Testis (tissue), 3 donors: Measurements from ENCODE around the gene ATP10A. TPM values are rescaled to one million over a fixed set of nuclear protein-coding genes. Genes with fewer than 3 reads are reported as not detected.

ENCODE experiments used
- DNase-seq: peaks from one replicate; pipeline ENCODE4 v3.0.0-alpha.2; 2019
- H3K27ac ChIP-seq, 2 donors: fragments of 200-600 bp; sonication (generic); one replicate each; pipeline ENCODE4 v1.5.1; 2019
- H3K27me3 ChIP-seq: fragments of 200-600 bp; sonication (generic); one replicate; pipeline ENCODE4 v1.5.1; 2019
- H3K36me3 ChIP-seq: fragments of 200-600 bp; sonication (generic); one replicate; pipeline ENCODE4 v1.5.1; 2017; ENCODE audit warnings: low read depth; ENCODE audit errors: missing control alignments
- H3K4me1 ChIP-seq: fragments of 200-600 bp; sonication (generic); one replicate; pipeline ENCODE4 v1.5.1; 2019
- H3K4me3 ChIP-seq, 2 donors: fragments of 200-600 bp; sonication (generic); one replicate each; pipeline ENCODE4 v1.5.1; 2017 to 2019
- H3K9me3 ChIP-seq: fragments of 200-600 bp; sonication (generic); one replicate; pipeline ENCODE4 v1.5.1; 2017
- CTCF ChIP-seq, 3 experiments: fragments of 450-650 bp in 2 of 3; fragments of 200-600 bp in 1 of 3; sonication (generic) in 1 of 3; IDR thresholded peaks; one replicate each; pipeline ENCODE4 v1.5.1; 2016 to 2019; ENCODE audit warnings: antibody characterized with exemption in 3 of 3, mild to moderate bottlenecking in 2 of 3, moderate library complexity in 1 of 3
- POLR2A ChIP-seq: fragments of 450-650 bp; IDR thresholded peaks from one replicate; pipeline ENCODE4 v1.6.1; 2017; ENCODE audit warnings: antibody characterized with exemption, mild to moderate bottlenecking, moderate library complexity
- WGBS, 2 donors: methylation state at CpG; one replicate each; pipeline ENCODE4 v1.1.5; 2018; 5-methylcytosine and 5-hydroxymethylcytosine counted together
- intact Hi-C: fragments of 100-400 bp; cut with DNase I; formaldehyde crosslinking; loops from one replicate; pipeline ENCODE4 v1.15.1; 2023; ENCODE audit warnings: low total_unique reads
- polyA plus RNA-seq: library from polyadenylated mRNA; stranded (reverse); fragments of 350-450 nt; fragmentation: Illumina TruSeq; extraction: RNeasy Lipid Tissue Mini Kit (QIAGEN cat#74804); gene quantifications from one replicate; pipeline ENCODE4 v1.2.3, GENCODE V29; 2014; ENCODE audit warnings: low read depth, low replicate concordance; ENCODE audit not compliant: insufficient read depth
- total RNA-seq, 2 donors: library from RNA; depleted of rRNA; stranded (reverse); fragments of >200 nt; gene quantifications; one replicate each; pipeline ENCODE4 v1.2.3, GENCODE V29; 2016

ATP10A gene
- total and polyA plus RNA-seq, 3 donors from 2014 or later: 13.6 to 26.5 (median 22.8) TPM

GRCh38 chr15:25874379-25874778 is 11.3 kb upstream of the ATP10A start:
- DNase-seq: no peak
- intact Hi-C loops: no loop called here
- Histone ChIP-seq H3K27me3 (no peaks in the 10 kb centered on the region), H3K4me3 (no peak overlapping the region), H3K9me3 (no peaks in the 10 kb centered on the region), H3K36me3 (no peaks in the 10 kb centered on the region), H3K4me1 (no peaks in the 10 kb centered on the region), H3K27ac (no peak overlapping the region)
- TF ChIP-seq CTCF (IDR thresholded peaks at IDR 0.05): no peak
- no peak for TF ChIP-seq POLR2A

GRCh38 chr15:25871403-25871802 is 8.3 kb upstream of the ATP10A start:
- TF ChIP-seq CTCF (IDR thresholded peaks at IDR 0.05): no peak
- no peak for TF ChIP-seq POLR2A
- Histone ChIP-seq H3K9me3 (no peaks in the 10 kb centered on the region), H3K27me3 (no peaks in the 10 kb centered on the region), H3K36me3 (no peaks in the 10 kb centered on the region), H3K4me1 (no peaks in the 10 kb centered on the region), H3K4me3 (no peak overlapping the region), H3K27ac (no peak overlapping the region)
- no peak for DNase-seq
- intact Hi-C loops: no loop called here

GRCh38 chr15:25870938-25871337 is 7.8 kb upstream of the ATP10A start:
- no peak for TF ChIP-seq POLR2A
- H3K27me3 ChIP-seq: no peaks in the 10 kb centered on the region
- intact Hi-C loops: no loop called here
- no peaks in the 10 kb centered on the region for H3K4me1 ChIP-seq
- no peaks in the 10 kb centered on the region for H3K36me3 ChIP-seq
- no peaks in the 10 kb centered on the region for H3K9me3 ChIP-seq
- no peak overlapping the region for H3K27ac ChIP-seq
- DNase-seq: no peak
- H3K4me3 ChIP-seq: no peak overlapping the region
- 88 to 98% methylated on average over 2 of the region's 2 CpGs for WGBS, 2 donors

- no peak overlapping the region for H3K27ac ChIP-seq
- no peaks in the 10 kb centered on the region for H3K27me3 ChIP-seq
- intact Hi-C loops: loop anchor here (5.0 kb wide), 1 partner anchor 302 kb away; no protein-coding TSS in a partner anchor
- no peak for DNase-seq
- no peaks in the 10 kb centered on the region for H3K9me3 ChIP-seq
- no peaks in the 10 kb centered on the region for H3K36me3 ChIP-seq
- H3K4me1 ChIP-seq: no peaks in the 10 kb centered on the region
- TF ChIP-seq POLR2A (no peak), CTCF (IDR thresholded peaks at IDR 0.05) (no peak)
- no peak overlapping the region for H3K4me3 ChIP-seq
- 60 to 73% methylated on average over 8 of the region's 8 CpGs for WGBS, 2 donors
Observed at GRCh38 chr15:25869701-25870100, 6.6 kb upstream of the ATP10A start.

GRCh38 chr15:25866874-25867273 is 3.7 kb upstream of the ATP10A start:
- Histone ChIP-seq H3K27me3 (no peaks in the 10 kb centered on the region), H3K4me3 (no peak overlapping the region), H3K9me3 (no peaks in the 10 kb centered on the region), H3K4me1 (peaks cover 5% of the 10 kb centered on the region), H3K36me3 (no peaks in the 10 kb centered on the region), H3K27ac (no peak overlapping the region)
- intact Hi-C loops: loop anchor here (5.0 kb wide), 1 partner anchor 300 kb away; no protein-coding TSS in a partner anchor
- DNase-seq: no peak
- TF ChIP-seq POLR2A (no peak), CTCF (IDR thresholded peaks at IDR 0.05) (no peak)
- WGBS, 2 donors: 91 to 95% methylated on average over 7 of the region's 7 CpGs
